GM21367 (cell line): Measurements from ENCODE around the gene CHRNB2.
"Not testable (repeated sequence)": the region's sequence is repeated elsewhere in the genome, so short reads cannot be mapped to it uniquely, and the experiment has no call there.

Source experiments
- ATAC-seq: cut with Tn5 transposase; IDR thresholded peaks from one replicate; pipeline ENCODE4 v1.9.1; 2021; ENCODE audit not compliant: unreplicated experiment

Gene CHRNB2, protein sequence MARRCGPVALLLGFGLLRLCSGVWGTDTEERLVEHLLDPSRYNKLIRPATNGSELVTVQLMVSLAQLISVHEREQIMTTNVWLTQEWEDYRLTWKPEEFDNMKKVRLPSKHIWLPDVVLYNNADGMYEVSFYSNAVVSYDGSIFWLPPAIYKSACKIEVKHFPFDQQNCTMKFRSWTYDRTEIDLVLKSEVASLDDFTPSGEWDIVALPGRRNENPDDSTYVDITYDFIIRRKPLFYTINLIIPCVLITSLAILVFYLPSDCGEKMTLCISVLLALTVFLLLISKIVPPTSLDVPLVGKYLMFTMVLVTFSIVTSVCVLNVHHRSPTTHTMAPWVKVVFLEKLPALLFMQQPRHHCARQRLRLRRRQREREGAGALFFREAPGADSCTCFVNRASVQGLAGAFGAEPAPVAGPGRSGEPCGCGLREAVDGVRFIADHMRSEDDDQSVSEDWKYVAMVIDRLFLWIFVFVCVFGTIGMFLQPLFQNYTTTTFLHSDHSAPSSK

GRCh38 chr1:154567386-154568156 lies at the start of gene CHRNB2:
Gene CHRNB2 (plus strand): TSS chr1:154567778. CDS start chr1:154568045, 267 bp downstream.
- ATAC-seq: no peak

GRCh38 chr1:154519591-154519991 lies 48.0 kb upstream of the CHRNB2 start:
- no peak for ATAC-seq

DNA sequence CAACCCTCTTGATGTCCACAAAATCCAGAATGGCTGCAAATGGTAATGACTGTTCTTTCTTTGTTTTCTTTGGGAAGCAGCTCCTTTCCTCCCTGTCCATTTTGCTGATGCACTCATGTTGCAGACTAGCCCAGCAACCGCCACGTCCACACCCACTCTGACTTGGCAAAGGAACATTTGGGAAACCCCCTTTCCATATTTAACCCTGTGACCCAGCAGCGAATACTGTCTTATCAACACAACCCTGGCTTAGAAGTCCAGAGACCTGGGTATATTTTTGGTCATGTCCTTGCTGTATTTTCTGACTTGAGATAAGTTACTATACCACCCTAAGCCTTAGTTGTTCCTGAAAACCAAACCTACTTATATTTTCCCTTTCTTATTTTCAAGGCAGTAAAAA lies 47.2 kb upstream of the CHRNB2 start:
- no peak for ATAC-seq

GRCh38 chr1:154521695-154522094 lies 45.9 kb upstream of the CHRNB2 start:
- no peak for ATAC-seq

GRCh38 chr1:154524881-154525280 lies 42.7 kb upstream of the CHRNB2 start:
- no peak for ATAC-seq

DNA sequence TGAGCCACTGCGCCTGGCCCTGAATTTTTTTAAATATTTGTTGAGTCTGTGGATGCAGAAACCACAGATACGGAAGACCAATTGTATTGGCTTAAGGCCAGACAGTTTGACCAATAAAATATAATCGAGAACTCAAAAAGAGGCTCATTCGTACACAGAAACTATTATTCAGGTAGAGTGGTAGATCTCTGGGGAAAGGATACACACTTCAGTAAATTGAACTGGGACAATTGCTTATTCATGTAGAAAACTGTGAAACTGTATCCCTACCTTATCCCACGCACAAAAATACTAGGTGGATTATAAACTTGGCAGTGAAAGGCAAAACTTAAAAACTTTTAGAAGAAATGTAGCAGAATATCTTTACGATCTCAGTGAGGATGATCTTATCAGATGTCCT lies 40.4 kb upstream of the CHRNB2 start:
- ATAC-seq: no peak

GRCh38 chr1:154529308-154529707 lies 38.3 kb upstream of the CHRNB2 start:
- ATAC-seq: no peak

DNA sequence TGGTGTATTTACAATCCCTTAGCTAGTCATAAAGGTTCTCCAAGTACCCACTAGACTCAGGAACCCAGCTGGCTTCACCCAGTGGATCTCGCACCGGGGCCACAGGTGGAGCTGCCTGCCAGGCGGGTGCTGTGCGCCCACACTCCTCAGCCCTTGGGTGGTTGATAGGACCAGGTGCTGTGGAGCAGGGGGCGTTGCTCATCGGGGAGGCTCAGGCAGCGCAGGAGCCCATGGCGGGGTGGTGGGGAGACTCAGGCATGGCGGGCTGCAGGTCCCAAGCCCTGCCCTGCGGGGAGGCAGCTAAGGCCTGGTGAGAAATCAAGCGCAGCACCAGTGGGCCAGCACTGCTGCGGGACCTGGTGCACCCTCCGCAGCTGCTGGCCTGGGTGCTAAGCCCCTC lies 35.6 kb upstream of the CHRNB2 start:
- ATAC-seq: not testable (repeated sequence)

DNA sequence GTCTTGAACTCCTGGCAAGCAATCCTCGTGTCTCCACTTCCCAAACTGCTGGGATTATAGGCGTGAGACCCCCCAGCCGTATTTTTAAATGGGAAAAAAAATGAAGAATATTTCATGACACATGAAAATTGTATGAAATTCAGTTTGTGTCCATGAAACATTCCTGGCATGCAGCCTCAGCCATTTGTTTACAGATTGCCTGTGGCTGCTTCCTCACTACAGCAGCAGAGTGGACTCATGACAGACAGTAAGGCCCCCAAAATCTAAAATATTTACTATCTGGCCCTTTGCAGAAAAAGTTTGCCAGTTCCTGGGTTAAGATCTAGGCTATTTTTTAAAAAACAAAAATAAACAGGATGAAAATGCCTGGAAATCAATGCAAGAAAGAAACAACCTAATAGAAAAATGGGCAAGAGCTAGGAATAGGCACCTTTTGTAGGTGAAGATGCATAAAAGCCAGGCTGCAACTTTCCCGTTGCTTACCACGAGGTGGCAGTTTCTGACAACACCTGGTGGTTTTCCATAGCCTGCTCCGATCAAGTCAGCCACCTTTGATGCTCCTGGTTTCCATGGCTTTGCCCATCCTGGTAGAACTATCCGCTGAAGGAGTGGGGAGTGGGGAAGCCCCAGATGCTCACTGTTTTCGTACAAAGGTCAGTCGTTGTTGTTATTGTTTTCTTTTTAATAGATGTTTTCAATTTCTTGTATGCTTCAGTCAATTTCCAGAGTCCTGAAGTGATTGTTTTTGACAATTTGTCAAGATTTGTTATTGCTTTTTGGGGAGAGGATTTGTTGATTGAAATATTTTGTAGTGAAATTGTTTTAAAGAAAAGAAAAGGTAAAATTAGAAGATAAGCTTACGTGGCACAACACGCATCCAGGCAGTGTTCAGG lies 33.4 kb upstream of the CHRNB2 start:
- no peak for ATAC-seq

DNA sequence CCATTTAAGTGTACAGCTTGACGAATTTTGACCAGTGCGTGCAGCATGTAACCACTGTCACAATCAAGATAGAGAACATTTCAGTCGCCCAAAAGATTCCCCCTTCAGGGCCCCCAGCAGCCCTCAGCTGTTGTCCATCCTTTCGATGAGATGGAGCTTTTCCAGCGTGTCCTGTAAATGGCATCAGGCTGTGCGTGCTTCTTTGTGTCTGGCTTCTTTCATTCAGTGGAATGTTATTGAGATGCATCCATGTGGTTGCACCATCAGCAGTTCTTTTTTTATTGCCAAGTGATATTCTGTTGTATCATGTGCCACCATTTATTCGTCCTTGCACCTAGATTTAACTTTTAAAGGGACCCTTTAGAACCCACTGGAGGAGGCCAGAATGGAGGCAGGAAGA lies 31.0 kb upstream of the CHRNB2 start:
- no peak for ATAC-seq

GRCh38 chr1:154539486-154540483 lies 27.8 kb upstream of the CHRNB2 start:
- ATAC-seq: no peak

DNA sequence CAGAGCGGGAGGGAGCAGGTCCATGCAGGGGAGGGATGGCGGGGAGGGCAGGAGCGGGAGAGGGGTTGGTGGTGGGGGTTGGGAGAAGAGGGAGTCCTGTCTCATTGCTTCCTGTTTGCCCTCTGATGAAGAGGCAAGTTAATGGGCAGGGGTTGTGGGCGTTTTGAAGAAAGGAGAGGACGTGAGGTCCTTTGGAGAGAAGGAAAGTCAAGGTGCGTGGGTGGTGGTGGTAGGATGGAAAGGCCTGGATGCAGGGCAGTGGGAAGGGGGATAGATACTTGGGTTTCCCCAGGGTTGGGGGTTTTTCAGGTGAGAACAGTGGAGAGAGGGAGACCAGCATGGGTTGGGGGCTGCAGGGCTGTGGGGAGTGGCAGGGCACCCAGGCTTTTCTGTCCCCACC lies 26.3 kb upstream of the CHRNB2 start:
- ATAC-seq: no peak

DNA sequence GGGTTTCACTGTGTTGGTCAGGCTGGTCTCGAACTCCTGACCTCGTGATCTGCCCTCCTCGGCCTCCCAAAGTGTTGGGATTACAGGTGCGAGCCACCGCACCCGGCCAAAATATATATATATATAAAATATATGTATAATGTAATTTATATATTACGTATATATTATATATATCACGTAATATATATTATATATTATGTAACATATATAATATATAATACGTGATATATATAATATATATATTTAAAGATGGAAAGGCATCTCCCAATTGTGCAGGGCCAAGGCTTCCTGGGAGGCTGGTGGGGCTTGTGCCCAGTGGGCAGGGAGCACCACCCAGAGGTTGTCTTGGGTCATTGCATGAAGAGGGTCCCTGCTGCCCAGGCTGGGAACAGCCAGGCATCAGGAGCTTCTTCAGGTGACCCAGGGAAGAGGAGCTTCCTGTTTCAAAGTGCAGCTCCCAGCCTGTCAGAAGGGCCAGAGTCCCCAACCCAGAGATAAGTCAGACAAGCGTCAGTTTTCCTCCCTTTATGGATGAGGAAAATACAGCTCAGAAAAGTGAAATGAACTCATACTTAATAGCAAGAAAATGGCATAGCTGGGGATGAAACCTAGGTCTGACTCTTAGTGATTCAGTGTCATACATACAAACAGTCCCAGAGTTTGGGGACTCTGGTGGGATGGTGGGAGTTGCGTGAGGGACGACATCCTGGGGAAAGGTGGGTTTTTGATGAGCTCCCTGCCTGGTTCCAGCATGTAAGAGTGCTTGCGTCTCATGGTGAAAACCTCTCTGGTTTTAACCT lies 21.1 kb upstream of the CHRNB2 start:
- ATAC-seq: no peak

GRCh38 chr1:154547105-154547732 lies 20.4 kb upstream of the CHRNB2 start:
- no peak for ATAC-seq

- ATAC-seq: no peak
These were observed 19.6 kb upstream of the CHRNB2 start for GRCh38 chr1:154548028-154548427.

DNA sequence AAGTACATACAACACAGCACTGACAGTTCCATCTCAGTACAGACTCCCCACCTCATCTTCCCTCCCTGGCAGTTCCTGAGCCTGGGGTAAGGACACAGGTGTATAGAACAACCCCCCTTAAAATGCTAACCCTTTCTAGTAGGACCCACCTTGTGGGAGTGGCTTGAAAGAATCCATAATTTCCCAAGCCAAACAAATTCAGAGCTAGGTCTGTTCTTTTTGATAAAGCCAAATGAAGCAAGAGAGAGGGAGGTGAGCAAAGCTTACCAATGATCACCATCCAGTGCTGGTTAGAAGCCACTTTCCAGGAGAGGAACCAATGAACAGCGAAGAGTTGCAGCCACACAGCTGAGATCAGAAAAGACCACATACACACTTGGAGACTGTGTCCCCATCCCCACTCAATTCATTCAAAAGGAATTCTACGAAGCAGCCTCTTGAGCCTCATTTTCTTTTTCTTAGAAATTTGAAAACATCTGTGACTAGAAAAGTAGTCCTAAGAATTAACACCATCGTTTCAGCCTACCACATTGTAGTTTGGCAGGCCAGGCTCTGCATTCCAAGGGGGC lies 18.3 kb upstream of the CHRNB2 start:
- ATAC-seq: no peak

DNA sequence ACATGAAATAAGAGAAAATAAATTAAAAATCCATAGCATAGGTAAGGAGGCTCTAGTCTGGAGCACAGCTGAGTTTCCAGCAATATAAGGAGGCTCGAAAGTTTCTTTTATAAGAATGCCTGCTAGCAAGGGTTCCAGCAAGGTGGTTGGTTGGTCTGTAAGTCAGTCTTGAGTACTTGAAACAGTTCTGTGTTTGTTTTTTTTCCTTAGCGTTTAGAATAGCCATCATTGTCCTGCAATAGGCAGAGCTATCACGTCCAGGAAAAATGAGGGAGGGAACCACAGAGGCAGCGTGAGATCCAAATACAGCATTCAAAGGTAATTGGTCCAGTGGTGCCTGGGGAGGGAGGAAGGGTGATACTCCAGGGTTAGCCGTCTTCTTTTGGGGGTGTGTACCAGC lies 17.5 kb upstream of the CHRNB2 start:
- ATAC-seq: no peak

- ATAC-seq: no peak
These were observed 16.9 kb upstream of the CHRNB2 start for GRCh38 chr1:154550657-154551056.
